NCI-H69 (cell line): Measurements from ENCODE around the gene MATR3.
"Not testable (repeated sequence)": the region's sequence is repeated elsewhere in the genome, so short reads cannot be mapped to it uniquely, and the experiment has no call there.

ENCODE experiments used
- DNase-seq: peaks from one replicate; lab custom pipeline; 2025; lab: John Stamatoyannopoulos, UW

MATR3 gene

DNA sequence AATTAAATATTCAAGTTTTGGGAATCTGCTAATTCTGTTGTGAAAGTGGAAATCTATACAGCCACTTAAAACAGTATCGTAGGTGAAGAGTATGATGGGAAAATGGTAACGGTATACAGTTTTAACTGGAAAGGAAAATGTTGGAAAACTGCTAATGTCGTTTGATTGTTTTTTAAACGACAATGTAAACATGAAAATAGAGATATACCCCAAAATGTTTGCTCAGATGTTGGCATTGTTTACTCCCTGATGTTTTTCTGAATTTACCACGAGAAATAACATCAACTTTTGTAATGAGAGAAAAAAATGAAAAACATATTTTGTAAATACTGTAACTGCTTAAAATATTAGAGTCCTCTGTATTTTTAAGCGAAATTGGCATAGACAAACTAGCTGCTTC is 2.7 kb downstream of the MATR3 start:
- no peak for DNase-seq

DNA sequence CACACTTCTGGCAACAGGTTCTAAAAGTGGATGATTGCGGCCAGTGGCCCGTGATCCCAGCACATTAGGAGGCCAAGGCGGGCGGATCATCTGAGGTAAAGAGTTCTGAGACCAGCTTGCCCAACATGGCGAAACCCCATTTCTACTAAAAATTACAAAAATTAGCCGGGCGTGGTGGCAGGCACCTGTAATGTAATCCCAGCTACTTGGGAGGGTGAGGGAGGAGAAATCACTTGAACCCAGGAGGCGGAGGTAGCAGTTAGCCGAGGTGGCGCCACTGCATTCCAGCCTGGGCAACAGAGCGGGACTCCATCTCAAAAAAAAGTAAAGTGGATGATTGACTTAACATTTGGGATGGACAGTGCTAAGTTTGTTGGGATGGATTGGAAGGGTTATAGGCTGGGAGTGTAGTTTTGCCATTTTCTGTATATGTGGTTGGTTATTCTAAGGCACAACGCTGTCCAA is 3.4 kb downstream of the MATR3 start:
- DNase-seq: no peak

DNA sequence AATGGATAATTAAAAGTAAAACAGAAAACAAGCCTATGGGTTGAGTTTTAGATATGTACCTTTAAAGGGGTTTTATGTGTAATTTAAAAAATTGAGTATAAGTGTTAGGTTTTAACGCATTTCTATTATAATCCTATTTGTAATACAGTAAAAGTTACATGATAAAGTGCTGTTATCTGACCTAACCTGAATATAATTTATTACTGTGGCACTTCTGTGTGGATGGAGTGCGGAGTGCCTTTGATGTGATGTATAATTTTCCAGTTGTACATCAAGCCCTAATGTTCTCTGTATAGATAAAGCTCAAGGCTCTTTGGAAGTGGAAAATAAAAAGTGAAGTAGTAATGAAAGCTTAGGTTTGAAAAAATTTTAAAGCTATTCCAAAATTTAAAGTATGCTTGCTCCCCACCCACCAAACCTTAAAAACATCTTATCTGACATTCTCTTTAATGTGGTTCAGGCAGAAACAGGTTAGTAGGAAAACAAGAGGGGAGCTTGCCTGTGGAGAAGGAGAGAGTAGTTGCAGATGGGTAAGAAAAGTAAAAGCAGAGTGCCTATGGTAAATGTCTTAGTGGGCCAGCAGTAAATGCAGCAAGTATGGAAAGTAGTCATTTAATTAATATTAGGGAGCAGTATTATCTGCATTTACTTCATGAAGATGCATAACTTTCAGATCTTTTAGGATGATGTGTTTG is 4.0 kb downstream of the MATR3 start:
- DNase-seq: no peak

DNA sequence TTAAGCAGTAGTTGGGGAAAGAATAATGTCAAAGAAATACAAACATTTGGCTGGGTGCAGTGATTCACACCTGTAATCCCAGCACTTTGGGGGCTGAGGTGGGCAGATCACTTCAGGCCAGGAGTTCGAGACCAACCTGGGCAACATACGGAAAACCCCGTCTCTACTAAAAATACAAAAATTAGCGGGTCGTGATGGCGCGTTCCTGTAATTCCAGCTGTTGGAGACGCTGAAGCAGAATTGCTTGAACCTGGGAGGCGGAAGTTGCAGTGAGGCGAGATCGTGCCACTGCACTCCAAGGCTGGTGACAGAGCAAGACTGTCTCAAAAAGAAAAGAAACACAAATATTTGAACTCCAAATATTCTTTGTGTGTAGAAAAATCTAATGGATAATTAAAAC is 4.7 kb downstream of the MATR3 start:
- DNase-seq: no peak

DNA sequence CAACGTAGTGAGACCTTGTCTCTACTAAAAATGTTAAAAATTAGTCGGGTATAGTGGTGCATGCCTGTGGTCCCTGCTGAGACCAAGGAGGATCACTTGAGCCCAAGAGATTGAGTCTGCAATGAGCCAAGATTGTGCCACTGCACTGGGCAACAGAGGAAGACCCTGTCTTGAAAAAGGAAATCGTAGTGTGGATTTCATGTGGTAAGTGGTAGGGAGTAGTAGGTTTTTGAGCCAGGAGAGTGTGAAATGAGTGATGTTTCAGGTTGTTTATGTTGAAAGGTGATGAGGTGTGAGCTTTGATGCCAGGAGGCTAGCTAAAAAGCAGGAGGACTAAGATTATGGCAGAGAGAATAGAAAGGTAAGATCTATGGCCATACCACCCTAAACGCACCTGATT is 5.9 kb downstream of the MATR3 start:
- DNase-seq: no peak

DNA sequence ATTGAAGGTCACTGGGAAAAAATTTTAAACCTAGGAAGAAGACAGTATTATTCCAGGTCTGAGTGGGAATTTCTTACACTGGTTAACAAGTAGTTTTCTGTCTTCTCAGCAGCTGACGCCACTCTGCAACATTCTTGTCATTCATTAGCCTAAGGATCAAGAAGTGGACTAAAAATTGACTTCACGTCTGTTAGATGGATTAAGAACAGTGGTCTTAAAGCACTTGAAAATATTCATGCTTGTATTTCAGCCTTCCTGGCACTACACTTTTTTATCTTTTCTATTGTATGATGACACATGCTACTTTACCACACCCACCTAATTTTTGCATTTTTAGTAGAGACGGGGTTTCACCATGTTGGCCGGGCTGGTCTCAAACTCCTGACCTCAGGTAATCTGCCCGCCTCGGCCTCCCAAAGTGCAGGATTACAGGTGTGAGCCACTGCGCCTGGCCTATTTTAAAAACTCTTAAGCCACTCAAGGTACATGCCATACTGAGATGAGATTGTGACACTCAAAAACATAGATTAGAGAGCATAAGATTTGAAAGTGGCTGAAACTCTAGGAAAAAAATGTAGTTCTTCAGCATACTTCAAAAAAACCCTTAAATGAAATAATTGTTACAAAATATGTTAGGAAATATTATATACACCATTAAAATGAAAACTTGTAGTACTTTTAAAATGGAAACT is 8.4 kb downstream of the MATR3 start:
- no peak for DNase-seq

DNA sequence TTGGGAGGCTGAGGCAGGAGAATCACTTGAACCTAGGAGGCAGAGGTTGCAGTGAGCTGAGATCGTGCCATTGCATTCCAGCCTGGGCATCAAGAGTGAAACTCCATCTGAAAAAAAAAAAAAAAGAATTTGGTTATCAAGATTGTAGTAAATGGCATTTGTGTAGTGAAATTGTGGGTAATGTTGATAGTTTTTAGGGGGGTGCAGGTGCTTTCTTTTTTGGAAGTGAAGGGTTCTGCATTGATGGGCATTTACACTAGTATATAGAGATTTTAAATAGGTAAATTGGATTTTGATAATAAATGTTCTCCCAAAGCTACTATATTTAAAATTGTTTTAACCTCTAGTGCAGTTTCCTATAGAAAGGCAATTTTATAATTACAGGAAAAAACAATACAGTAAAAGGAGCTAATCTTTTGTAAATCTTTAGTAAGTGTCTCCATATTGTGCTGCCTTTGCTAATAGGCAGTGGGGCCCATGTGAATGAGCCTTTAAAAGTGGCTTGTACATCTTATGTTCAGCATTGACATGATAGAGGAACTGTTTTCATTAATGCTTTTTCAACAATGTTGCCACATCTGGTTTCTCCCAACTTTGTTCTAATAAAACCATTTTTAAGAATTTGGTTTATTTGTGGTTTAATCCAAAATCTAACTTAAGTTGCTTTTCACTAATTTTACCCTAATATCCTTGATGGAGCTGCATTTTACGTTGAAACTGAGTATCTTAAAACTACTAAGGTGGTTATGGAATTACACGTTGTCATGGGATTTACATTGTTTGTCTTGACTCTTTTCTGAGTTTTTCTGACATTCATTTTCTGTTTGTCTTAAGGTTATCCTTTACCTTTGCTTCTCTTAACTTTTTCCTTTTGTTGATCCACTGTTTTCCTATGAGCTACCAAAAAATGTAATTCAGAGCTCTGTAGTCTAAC is 11.1 kb downstream of the MATR3 start:
- no peak for DNase-seq

DNA sequence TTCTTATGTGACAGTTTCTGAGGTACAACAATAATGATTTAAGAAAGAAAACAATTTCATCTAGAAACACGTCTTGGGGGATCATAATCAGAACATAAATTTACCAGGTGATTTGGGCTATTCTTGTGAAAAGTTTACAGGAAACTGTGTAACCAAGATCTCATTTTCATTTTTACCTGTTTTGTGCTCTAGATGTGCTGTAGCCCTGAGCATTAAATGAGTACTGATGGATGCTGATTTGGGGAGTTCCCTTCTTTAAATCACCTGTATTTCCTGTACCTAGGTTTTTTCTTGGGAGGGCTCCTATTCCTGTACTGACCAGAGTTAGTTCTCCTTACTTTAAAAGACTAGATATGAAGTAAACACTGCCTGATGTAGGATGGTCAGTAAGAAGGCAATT is 12.7 kb downstream of the MATR3 start:
- no peak for DNase-seq

DNA sequence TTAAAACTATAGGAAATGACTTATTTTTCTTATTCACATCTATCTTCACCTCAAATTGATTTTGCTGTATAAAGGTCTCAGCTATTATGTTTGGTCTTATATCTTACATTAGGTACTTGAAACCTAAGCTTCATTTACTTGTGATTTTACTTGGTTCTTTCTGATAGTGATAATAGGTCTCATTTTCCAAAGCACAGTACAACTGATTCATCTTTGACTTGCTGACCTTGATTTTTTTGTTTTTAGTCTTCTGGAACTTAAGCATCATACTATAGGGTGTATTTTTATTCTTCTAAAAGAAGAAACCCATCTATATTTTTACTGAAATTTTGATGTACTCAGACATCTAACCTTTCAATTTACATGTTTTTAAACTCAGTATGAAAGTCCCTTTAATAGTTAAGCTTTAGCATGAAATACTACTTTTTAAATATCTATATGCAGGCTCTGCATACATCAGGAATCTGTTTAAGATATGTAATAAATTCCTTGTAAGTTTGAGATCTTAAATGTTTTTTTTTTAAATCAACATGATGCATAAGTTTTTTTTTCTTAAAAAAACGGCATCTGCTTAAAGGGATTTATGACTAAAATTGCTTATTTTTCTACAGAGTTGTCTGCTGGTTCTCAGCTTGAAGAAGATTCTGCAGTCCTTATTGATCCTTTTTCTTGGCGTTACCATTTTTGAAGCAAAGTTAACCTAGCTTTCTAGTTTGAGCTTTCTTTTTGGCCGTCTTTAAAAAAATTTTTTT is 13.3 kb downstream of the MATR3 start:
- no peak for DNase-seq

DNA sequence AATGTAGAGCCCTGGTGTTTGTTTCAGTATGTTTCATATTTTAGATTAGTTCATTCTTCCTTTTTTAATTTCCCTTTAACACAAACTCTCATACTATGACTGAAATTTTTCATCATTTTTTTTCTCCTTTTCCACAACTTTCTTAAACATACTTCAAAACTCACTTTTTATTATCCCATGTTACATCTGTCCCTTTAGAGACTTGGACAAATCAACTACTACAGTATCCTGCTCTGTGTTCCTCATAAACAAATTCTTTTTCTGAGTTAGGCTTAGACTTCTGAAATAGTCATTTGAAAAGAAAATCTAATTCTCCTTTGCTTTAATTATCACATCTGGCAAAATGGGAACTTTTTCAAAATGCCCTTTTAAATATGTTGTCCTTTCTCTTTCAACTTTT is 15.3 kb downstream of the MATR3 start:
- no peak for DNase-seq

DNA sequence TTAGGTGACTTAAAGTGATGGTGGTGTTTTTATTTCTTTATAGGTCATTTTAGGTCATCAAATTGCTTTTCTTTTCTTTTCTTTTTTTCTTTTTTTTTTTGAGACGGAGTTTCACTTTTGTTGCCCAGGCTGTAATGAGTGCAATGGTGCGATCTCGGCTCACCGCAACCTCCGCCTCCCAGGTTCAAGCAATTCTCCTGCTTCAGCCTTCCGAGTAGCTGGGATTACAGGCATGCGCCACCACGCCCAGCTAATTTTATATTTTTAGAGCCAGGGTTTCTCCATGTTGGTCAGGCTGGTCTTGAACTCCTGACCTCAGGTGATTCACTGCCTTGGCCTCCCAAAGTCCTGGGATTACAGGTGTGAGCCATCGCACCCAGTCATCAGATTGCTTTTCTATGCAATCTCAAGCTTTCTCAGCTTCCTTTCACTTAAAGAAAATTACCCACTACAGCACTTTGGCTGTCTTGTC is 17.2 kb downstream of the MATR3 start:
- DNase-seq: not testable (repeated sequence)

DNA sequence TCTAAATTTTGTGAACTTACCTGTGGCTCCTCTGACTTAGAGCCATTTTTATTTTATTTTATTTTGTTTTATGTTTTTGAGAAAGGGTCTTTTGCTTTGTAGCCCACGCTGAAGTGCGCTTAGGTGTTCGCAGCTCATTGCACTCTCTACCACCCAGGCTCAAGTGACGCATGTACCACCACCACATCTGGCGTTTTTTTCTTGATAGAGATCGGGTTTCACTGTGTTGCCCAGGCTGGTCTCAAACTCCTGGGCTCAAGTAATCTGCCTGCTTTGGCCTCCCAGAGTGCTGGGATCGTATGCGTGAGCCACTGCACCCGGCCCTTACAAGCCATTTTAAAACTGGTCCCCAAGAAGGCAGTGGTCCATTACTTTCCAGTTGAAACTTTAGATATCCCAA is 18.5 kb downstream of the MATR3 start:
- peak; percentile 71 for DNase-seq

DNA sequence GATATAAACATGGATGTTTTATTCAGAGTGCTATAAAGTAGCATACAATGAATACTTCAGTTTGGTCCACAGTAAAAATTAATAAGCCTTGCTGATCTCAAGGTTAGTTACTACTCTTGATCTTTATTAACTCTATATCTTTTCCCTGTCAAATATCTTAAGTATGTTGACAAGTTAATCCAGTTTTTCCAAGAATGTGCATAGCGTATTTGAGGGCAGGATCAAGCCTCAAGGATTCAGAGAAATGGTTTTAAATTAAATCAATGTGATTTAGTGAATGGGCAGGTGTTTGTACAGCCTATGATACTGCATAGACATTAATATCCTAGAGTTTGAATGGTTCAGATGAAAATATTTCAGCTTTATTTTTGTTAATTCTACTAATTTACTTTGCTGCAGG is 20.7 kb downstream of the MATR3 start:
- DNase-seq: no peak

DNA sequence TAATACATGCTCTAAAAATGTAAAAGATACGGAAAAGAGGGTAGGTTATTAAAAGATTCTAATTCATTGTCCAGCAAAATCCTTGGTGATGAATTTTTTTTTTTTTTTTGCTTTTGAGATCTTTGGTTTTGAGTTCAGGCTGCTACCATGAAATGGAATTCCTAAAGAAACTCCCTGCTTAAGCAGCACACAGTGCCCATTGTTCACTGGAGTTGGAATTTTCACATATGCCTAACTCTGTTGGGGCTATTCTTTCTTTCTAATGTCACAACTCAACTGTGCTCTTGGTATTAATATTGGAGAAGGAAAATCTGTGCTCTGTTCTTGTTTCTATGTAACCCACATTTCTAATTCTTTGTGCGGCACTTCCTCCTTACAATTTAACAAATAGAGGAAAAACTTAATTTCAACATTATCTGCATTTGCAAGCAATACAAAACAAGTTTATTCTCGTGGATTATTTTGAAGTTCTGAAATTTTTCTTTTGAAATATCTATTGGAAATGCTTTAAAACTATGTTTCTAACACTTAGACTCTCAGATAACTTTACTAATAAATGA is 21.6 kb downstream of the MATR3 start:
- no peak for DNase-seq

DNA sequence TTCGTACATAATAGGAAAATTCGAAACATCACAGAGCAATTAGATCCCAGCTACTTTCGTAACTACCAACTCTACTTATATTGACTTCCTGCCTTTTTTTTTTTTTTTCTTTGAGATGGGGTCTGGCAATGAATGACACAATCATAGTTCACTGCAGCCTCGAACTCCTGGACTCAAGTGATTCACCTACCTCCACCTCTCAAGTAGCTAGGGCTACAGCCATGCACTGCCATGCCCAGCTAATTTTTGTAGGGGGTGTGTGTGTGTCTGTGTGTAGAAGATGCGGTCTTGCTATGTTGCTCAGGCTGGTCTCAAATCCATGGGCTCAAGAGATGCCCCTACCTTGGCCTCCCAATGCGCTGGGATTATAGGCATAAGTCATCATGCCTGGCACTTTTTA is 42.3 kb downstream of the MATR3 start:
- DNase-seq: no peak

DNA sequence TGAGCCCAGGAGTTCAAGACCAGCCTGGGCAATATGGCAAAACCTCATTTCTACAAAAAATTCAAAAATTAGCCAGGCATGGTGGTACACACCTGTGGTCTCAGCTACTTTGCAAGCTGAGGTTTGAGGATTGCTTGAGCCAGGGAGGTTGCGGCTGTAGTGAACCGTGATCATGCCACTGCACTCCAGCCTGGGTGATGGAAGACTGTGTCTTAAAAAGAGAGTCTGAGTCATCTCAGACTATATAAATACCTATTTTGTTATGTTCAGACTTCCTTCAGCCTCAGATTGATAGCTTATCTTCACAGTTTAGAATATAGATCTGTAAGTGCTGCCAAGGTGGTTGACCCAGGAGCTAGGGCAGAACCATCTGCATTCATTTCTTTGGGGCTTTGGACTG is 46.5 kb downstream of the MATR3 start:
- no peak for DNase-seq

DNA sequence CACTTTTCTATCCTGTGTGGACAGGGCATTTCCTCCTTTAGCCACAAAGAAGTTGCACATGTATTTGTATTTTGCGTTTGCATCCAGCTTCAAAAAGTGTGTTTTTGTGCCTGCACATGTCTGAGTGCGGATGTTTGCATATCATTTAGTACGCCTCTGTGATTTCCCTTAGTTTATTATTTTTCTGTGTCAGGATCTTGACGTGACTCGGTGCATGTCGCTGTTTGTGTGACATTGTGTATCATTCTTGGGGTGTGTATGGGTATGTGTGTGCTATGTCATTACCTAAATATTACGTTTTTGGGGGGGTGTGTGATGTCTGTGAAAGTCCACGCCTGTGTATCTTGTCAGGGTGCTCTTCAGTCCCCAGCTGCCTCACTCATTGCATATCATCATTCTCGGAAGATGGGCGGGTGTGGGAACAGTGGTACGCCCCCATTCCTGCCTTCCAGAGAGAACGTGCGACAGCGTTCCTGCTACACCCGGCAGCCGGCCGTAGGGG is 47.7 kb downstream of the MATR3 start:
- DNase-seq: no peak

DNA sequence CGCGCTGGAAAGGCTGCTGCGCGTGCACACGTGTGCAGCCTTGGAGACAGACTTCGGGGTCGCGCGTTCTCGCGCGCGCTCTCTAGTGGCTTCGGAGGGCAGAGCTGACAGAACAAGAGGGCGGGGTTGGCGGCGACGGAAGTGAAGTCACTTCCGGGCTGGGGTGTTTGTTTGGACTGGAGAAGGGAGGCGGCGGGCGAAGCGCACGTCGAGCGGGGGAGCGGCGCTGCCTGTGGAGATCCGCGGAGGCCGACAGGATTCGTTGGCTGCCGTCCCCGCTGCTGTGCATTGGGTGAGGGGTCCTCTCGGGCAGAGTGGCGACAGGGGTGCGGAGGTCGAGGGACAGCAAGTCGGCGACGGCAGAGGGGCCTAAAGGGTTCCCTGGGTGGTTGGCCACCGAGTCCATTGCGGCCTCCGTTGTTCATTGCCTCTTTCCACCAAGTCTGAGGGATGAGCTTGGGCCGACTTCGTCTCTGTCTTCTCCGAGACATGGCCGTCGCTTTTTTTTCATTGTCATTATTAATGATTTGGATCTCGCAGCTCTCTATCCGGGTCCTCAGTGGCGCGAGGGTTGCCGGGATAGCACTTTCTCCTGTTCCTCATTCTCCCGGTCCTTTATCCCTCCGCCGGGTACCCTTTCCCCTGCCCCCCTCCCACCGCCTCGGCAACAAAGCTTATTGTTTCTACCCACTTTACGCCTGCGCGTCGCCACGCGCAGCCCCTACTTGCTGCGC is 48.3 kb downstream of the MATR3 start, which contains the start of gene PAIP2:
TSS of gene PAIP2 (plus strand) at position 166 of the 734 bp plus-strand sequence. CDS start 21,931 bp downstream, outside the sequence.
- peak; percentile 99 for DNase-seq

DNA sequence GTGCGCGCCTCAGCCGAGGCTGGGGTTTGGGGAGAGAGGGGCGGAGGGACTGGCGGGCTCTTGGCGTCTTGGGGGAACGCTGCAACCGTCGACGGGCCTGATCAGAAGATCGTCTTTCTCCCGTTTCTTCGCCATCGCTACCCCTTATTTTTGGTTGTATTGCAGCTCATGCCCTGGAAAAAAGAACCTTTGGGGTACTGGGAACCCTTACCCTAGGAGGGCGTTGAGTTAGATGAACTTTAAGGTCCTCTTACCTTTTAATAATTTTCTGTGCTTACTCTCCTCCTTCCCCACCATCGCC is 48.8 kb downstream of the MATR3 start:
- DNase-seq: no peak

DNA sequence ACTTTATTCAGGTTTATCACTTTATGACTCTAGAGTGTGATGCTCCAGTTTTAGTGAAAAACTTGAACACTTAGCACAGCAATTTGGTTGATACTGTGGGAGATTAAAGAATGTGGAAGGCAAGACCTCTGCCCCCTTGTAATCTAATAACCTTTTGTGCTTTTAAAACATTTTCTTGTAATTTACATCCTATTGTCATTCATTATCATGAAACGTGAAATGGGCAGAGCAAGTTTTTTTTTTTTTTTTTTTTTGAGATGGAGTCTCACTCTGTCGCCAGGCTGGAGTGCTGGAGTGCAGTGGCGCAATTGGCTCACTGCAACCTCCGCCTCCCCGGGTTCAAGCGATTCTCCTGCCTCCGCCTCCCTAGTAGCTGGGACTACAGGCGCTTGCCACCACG is 49.9 kb downstream of the MATR3 start:
- DNase-seq: no peak

DNA sequence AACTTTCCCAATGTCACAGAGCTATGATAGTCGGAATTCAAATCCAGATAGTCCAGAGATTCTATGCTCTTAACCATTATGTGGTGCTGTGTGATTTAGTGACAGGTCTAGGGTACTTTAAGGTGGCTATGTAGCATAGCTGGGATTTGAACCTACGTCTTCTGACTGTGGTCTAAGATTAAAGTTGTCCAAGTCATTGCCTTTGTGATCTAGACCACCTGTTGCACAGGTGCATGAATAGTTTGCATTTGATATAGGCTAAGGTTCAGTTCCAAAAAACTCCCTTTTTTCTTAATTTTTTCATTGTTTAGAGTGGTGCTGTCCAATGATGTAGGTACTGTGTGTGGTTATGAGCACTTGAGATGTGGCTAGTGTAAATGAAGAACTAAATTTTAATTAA is 50.6 kb downstream of the MATR3 start:
- no peak for DNase-seq
